ENCODE measurements around the gene TBX6.

Gene TBX6

DNA sequence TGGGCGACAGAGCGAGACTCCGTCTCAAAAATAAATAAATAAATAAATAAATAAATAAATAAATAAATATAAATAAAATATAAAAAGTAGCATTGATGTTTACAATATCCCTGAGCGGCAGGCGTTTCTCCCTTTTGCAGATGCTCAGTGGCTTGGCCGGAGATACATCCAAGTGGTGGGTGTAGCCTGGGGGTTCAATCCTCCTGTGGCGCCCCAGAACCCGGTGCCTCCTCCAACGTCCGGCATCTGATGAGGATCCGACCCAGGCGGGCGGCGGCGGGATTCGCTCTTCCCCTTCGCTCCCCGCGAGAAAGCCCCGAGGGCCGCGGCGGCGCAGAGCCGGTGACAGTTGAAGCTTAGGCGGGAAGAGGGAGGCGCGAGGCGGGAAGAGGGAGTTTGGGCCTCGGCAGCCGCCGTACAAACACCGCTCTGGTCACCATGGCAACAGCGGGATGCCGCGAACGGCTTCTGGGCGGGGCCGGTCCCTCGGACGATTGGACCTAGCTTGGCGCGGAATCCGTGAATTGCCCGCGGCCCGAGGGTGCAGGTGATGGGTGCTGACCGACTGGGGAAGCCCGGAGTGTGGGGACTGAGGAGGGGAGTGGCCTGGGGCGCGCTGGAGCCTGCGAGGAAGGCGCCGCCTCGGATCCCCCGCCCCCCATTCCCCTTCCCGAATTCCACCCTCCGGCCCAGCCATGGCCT is 38.9 kb downstream of the TBX6 start:
- Histone ChIP-seq H3K79me2 (no peaks in the 10 kb centered on the region), H3K27me3 (ENCODE audit: control insufficient read depth, insufficient read depth, low read length) (no peaks in the 10 kb centered on the region), H3K4me2 (ENCODE audit: low read length) (peak overlapping the region; percentile 100), H3K36me3 (ENCODE audit: control insufficient read depth, insufficient read depth, low read length) (no peaks in the 10 kb centered on the region), H3K4me1 (peaks cover 15% of the 10 kb centered on the region), H3K4me3 (ENCODE audit: low read depth, low read length) (peak overlapping the region; percentile 77), H3K27ac (peak overlapping the region; percentile 39), H2AFZ (peak overlapping the region; percentile 92), H3K9me3 (ENCODE audit: control insufficient read depth, low read length) (no peaks in the 10 kb centered on the region), H3K9ac (peak overlapping the region; percentile 40)
- TF ChIP-seq CTCF (IDR thresholded peaks at IDR 0.05), result no peak

GRCh38 chr16:30051518-30051917 is 40.2 kb downstream of the TBX6 start:
- no peak for TF ChIP-seq CTCF (IDR thresholded peaks at IDR 0.05)
- no peaks in the 10 kb centered on the region for H3K79me2 ChIP-seq
- H3K27ac ChIP-seq, result no peak overlapping the region
- no peaks in the 10 kb centered on the region for H3K27me3 ChIP-seq (ENCODE audit: control insufficient read depth, insufficient read depth, low read length)
- H2AFZ ChIP-seq, result no peak overlapping the region
- H3K4me3 ChIP-seq (ENCODE audit: low read depth, low read length), result no peak overlapping the region
- no peaks in the 10 kb centered on the region for H3K9me3 ChIP-seq (ENCODE audit: control insufficient read depth, low read length)
- no peak overlapping the region for H3K4me2 ChIP-seq (ENCODE audit: low read length)
- no peaks in the 10 kb centered on the region for H3K36me3 ChIP-seq (ENCODE audit: control insufficient read depth, insufficient read depth, low read length)
- peaks cover 15% of the 10 kb centered on the region for H3K4me1 ChIP-seq
- H3K9ac ChIP-seq, result no peak overlapping the region

GRCh38 chr16:30049871-30050270 is 41.9 kb downstream of the TBX6 start:
- Histone ChIP-seq H3K9me3 (ENCODE audit: control insufficient read depth, low read length) (no peaks in the 10 kb centered on the region), H3K36me3 (ENCODE audit: control insufficient read depth, insufficient read depth, low read length) (no peaks in the 10 kb centered on the region), H3K4me2 (ENCODE audit: low read length) (no peak overlapping the region), H3K27ac (no peak overlapping the region), H3K4me1 (peaks cover 8% of the 10 kb centered on the region), H2AFZ (no peak overlapping the region), H3K9ac (no peak overlapping the region), H3K4me3 (ENCODE audit: low read depth, low read length) (no peak overlapping the region), H3K27me3 (ENCODE audit: control insufficient read depth, insufficient read depth, low read length) (no peaks in the 10 kb centered on the region), H3K79me2 (no peaks in the 10 kb centered on the region)
- TF ChIP-seq CTCF (IDR thresholded peaks at IDR 0.05), result no peak

DNA sequence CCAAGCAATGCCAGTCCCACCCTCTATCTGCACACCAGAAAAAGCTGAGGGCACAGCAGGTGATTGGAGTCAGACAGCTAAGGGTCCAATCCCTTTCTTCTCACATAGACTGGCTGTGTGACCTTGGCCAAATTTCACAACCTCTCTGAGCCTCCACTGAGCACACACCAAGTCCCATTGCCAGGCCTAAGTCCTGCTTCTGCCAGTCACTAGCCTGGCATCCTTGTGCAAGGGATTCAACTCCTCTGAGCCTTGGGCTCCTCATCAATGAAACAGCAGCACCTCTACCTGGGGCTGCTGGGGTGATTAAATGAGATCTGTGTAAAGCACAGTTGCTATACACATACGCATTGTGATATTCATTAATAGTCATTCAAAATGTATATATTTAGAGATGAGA is 45.1 kb downstream of the TBX6 start:
- Histone ChIP-seq H3K4me2 (ENCODE audit: low read length) (no peak overlapping the region), H3K9ac (no peak overlapping the region), H3K36me3 (ENCODE audit: control insufficient read depth, insufficient read depth, low read length) (no peaks in the 10 kb centered on the region), H3K4me1 (no peaks in the 10 kb centered on the region), H2AFZ (no peak overlapping the region), H3K79me2 (no peaks in the 10 kb centered on the region), H3K27me3 (ENCODE audit: control insufficient read depth, insufficient read depth, low read length) (no peaks in the 10 kb centered on the region), H3K4me3 (ENCODE audit: low read depth, low read length) (no peak overlapping the region), H3K9me3 (ENCODE audit: control insufficient read depth, low read length) (no peaks in the 10 kb centered on the region), H3K27ac (no peak overlapping the region)
- TF ChIP-seq CTCF (IDR thresholded peaks at IDR 0.05), result no peak

GRCh38 chr16:30046178-30046577 is 45.5 kb downstream of the TBX6 start:
- H3K4me3 ChIP-seq (ENCODE audit: low read depth, low read length), result no peak overlapping the region
- H3K36me3 ChIP-seq (ENCODE audit: control insufficient read depth, insufficient read depth, low read length), result no peaks in the 10 kb centered on the region
- H3K27ac ChIP-seq, result no peak overlapping the region
- no peak overlapping the region for H2AFZ ChIP-seq
- H3K4me1 ChIP-seq, result no peaks in the 10 kb centered on the region
- no peaks in the 10 kb centered on the region for H3K79me2 ChIP-seq
- no peaks in the 10 kb centered on the region for H3K27me3 ChIP-seq (ENCODE audit: control insufficient read depth, insufficient read depth, low read length)
- H3K9ac ChIP-seq, result no peak overlapping the region
- TF ChIP-seq CTCF (IDR thresholded peaks at IDR 0.05), result no peak
- no peak overlapping the region for H3K4me2 ChIP-seq (ENCODE audit: low read length)
- no peaks in the 10 kb centered on the region for H3K9me3 ChIP-seq (ENCODE audit: control insufficient read depth, low read length)
